GM18909 (cell line): Measurements from ENCODE around the gene SLC15A1.

Experiments
- ATAC-seq: cut with Tn5 transposase; IDR thresholded peaks from one replicate; pipeline ENCODE4 v1.9.1; 2021; ENCODE audit warnings: mild to moderate bottlenecking; ENCODE audit not compliant: unreplicated experiment, poor library complexity

SLC15A1 gene, protein sequence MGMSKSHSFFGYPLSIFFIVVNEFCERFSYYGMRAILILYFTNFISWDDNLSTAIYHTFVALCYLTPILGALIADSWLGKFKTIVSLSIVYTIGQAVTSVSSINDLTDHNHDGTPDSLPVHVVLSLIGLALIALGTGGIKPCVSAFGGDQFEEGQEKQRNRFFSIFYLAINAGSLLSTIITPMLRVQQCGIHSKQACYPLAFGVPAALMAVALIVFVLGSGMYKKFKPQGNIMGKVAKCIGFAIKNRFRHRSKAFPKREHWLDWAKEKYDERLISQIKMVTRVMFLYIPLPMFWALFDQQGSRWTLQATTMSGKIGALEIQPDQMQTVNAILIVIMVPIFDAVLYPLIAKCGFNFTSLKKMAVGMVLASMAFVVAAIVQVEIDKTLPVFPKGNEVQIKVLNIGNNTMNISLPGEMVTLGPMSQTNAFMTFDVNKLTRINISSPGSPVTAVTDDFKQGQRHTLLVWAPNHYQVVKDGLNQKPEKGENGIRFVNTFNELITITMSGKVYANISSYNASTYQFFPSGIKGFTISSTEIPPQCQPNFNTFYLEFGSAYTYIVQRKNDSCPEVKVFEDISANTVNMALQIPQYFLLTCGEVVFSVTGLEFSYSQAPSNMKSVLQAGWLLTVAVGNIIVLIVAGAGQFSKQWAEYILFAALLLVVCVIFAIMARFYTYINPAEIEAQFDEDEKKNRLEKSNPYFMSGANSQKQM

DNA sequence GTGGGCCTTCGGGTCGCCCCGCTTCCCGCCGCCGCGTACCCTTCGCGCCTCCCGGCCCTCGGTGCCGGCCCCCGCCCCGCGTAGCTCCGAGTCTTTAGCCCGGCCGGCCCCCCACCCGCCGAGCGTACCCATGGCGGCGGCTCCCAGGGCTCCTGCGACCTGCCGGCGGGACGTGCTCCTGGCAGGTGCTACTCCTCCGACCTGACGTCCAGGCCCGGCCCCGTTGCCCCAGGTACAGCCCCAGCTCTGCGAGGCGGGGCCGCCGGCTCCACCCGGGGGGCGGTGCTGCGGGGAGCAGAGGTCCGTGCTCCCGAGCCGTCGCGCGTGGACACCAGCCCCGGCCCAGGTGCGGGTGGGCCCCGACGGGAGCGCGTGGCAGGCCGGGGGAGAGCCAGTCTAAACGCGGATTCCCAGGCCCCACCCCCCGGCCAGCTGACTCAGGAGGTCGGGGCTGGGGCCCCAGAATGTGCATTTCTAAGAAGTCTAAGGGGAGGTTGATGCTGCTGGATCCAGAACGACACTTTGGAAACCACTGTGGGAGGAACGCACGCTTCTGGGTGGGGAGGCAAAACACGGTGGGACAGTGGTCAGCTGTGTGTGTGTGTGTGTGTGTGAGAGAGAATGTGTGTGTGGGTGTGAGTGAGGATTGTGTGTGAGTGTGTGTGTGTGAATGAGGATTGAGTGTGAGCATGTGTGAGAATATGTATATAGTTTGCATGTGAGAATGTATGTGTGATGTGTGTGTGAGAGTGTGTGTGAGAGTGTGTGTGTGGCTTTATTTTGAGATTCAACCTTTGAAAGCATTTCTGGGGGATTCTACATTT lies at the start of gene SLC15A1:
TSS of gene SLC15A1 (minus strand) at position 206 of the 824 bp plus-strand sequence. CDS start at position 132, 74 bp downstream.
- ATAC-seq: no peak

DNA sequence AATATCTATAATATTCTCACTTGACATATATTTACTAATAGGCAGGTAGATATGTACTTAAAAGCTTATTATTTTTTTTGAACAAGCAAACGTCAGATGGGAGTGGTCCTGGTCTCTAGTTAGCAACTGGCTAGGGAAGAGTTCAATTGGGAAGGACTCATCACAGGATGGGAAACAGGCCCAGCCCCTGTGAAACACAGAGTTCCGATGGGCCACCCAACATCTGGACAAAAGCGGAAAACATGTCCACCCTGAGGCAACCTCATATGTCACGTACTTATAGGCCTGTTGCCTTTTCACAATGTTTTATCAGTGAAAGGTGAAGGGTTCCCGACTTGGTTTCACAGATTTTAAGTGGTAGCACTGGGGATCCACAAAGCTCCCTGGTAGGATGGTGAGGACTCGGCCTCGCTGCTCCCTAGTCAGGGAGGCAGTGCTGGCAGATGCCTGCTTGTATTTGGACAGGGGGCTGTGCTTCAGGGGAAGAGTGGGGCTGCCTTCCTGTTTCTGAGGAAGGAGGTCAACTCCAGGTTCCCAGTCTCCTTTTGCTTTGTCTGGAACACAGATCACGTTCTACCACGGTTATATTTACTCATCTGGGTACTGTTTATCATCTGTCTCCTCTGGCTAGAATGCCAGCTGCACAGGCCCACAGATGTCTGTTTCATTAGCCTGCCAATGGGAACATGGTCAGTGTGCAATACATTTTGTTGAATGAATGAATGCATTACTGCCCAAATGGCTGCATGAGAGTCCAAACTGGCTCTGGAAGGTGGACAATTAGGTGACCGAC lies 49.4 kb upstream of the SLC15A1 start:
- no peak for ATAC-seq

DNA sequence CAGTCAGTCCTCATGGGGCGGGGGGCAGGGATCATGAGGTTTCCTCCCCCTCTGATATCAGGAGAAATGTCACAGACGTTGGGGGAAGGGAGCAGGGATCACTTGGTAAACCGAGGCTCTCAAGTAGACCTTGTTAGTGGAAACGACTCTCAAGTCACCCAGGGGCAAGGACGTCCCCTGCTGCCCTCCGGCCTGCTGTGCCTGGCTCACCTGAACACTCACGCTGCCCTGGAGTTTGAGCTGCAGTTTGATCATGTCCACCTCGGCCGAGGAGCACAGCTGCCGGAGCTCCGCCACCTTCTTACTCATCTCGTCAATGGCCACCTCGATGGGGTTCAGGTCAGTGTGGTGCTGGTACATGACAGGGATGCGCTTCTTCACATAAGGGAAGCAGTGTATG lies 47.6 kb upstream of the SLC15A1 start:
- ATAC-seq: no peak

DNA sequence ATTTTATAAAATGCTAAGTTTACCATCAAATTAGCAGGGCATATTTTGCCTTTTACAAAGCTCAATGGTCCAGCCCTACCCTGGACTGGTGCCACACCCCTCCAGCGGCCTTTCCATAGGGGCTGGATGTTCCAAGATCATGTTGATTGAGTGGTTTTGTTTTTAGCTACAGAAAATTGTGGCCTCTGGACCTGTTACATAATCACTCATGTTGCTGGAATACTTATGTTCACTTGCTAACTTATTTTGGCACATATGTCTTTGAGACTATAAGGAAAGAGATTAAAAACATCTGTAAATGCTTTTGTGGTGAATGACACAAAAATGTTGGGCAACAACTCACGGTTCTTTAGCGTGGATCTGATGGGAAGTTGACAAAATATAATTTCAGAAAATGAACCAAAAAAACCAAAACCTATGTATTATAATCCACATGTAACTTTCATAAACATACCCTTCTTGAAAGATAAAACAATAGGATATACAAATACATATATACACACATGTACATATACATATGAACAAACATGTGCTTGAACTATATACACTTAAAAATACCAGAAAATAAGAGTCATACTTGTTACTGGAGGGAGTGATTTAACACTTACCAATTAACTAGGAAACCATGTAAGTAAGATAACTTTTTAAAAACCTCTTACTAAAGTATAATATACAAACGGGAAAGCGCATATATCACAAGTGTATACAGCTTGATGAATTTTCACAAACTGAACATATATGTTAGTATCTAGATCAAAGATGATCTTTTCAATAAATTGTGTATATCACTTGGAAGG lies 46.6 kb upstream of the SLC15A1 start:
- no peak for ATAC-seq

DNA sequence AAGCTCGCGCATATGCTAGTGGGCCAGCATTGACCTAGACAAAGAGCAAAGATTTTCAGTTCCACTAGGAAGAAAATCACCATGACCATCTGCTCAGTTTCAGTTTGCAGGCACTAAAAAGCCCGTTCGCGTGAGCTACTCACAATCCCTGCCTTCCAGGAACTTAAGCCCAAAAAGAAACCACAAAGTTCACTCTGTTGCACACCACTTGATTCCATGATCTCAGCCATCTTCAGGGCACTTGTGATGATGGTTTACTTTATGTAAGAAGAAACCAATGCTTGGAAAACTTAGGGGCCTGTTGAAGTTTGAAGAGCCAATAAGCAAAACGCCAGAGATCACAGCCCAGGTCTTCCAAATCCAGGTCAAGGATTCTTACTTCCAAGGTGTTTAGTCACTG lies 45.0 kb upstream of the SLC15A1 start:
- ATAC-seq: no peak

DNA sequence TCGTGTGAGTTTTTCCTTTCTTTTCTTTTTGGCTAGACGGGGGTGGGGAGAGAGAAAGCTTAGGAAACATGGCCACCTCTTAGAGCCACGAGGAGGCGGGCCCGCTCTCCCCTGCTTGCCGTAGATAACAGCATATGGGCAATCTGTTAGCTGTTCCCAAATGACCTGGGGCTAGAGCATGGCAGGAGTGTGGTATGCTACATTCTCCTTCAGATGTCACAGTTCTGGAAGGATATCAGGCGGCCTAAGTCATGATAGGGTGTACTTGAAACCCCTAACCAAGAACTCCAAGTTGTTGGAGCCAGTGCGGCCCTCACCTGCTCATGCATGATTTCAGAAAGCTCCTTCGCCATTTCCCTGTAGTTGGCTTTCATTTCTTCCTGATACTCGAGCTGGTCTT lies 44.3 kb upstream of the SLC15A1 start:
- no peak for ATAC-seq

DNA sequence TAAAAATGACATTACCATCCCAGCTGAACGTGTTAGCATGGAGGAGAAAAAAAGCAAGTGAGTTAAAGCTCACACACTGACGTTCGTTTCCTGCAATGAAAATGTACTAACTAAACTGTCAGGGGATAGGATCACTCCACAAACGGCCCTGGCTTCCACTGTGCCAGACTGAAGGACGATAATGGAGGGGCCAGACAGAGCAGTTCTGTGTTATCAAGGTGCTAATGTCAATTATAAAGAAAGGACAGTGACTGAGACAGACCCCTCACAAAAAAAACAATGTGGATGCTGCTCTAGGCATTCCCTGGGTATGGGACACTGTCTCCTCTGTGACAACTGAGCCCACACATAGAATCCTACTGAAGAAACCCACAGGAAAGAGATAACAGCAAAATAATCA lies 43.7 kb upstream of the SLC15A1 start:
- ATAC-seq: no peak

DNA sequence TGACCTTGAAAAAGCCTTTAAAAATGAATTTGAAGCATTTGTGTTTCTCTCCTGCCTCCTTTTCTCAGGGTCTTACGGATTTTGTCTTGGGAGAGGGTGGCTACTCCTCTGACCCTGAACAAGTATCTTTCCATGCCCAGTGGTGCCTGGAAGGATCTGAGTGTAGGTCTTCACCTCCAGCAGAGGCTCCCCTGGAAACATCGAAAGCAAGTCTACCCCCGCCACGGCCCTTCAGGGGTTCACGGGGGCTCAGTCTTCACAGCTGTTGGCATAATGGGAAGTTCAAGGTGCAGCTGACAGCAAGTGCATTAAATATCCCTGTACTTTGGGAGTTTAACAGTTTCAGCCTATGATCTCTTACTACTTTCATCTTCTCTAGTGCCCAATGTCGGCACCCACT lies 42.7 kb upstream of the SLC15A1 start:
- no peak for ATAC-seq

DNA sequence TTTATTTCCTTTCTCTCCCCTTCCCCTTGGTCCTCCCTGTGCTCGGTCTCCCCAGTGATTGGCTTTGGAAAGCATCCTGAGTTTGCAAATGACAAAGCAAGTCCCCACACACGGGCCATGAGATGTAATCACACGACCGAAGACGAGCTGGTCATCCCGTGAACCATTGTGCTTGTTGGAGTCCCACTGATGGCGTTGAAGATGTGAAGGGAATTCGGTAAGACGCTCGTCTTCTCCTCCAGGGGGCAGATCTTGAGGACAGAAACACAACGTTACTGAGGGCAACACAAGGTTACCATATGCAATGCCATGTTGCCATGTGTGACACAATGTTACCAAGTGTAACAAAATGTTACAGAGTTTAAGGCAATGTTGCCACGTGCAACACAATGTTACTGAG lies 42.0 kb upstream of the SLC15A1 start:
- ATAC-seq: no peak

DNA sequence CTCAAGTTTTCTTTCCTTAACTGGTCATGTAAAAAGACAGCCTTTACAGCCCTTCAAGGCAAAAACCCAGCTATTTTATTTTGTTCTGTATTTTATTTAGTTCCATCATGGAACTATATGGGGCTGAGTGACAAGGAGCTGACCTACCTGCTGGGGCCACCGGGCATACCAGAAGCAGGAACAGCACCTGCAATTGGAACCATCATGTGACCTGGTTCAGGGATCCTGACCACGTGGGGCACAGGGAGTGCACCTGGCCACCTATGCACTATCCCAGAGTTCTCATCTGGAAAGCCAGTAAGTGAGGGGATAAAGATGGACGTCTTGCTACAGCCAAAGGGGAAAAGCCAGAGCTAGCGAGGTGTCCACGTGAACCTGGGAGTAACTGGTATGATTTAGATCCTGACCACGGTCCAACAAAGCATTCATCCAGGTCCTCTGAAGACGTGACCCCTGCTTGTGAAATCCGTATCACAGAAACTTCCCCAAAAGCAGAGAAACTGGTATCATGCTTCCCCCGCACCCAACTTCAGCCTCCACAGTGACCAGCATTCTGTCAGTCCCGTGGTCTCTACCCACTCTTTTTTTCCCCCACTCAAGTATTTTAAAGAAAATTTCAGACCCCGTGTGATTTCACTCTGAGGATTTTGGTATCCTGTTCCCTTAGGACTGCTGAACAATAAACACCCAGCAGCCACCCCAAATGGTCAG lies 40.5 kb upstream of the SLC15A1 start:
- no peak for ATAC-seq

DNA sequence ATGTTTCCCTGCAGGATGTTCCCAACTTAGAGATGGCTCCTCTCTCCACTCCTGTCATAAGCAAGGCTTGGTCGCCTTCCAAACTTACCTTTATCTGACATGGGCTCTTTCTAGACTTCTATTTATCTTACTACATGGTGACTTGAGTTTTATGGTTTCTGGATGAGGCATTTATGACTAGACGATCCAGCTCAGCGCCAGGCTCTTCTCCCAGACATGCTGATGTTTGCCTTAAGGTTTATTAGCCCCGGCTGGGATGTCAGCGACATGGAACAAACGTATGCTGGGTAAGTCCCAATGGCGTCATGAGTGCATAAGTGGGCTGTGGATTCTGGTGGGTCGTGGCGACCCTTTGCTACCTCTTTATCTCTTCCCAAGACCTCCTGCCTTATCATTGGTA lies 39.8 kb upstream of the SLC15A1 start:
- ATAC-seq: no peak

DNA sequence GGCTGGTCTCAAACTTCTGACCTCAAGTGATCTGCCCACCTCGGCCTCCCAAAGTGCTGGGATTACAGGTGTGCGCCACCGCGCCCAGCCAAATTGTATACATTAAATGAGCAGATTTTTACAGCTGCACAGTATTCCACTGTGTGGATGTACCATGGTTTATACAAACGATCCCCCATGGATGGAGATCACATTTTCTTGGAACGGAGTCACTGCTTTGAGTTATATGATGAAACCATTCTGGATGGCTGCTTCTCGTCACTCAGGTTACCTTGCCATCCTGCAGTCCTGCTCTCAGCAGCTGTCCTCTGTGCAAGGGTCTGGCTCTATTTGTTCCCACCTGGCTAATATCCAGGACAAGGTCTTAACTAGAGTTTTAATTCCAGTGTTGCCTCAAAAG lies 39.1 kb upstream of the SLC15A1 start:
- no peak for ATAC-seq

DNA sequence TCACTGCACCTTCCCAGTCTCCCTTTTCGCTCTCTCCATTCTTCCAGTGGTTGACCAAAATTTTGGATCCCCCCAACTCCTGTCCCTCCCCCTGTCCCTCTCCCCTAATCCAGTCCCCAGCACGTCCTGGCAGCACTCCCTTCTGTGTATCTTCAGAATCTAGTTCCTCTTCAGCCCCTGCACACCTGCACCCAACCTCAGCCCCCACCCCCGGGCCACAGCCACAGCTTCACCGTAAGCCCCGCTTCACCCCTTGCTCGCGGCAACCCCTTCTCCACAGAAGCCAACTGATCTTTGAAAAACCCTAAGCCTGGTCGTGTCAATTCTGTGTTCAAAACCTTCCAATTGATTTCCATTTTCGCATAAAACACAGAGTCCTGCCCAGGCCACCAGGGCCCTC lies 35.5 kb upstream of the SLC15A1 start:
- no peak for ATAC-seq

DNA sequence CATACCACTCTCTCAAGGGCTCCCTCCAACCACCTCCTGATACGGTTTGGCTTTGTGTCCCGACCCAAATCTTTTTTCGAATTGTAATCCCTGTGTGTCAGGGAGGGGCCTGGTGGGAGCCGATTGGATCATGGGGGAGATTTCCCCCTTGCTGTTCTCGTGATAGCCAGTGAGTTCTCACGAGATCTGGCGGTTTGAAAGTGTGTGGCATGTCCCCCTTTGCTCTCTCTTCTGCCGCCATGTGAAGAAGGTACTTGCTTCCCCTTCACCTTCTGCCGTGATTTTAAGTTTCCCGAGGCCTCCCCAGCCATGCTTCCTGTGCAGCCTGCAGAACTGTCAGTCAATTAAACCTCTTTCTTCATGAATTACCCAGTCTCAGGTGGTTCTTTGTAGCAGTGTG lies 34.7 kb upstream of the SLC15A1 start:
- ATAC-seq: no peak

DNA sequence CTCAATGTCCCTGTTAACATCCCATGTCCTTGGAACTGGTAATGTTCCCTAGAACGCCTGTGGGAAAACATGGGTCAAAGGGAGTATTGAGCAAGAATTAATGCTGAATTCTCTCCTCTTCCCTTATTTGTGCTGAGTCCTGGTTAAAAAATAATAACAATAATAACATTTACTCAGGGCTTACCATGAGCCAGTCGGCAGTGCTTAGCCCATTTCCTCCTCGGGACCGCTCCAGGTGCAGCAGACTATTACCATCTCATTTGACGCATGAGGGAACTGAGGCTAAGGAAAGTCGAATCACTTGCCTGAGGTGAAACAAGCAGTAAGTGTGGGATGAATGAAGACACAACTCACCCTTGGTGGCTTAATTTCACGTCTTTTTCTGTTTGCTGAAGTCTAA lies 33.6 kb upstream of the SLC15A1 start:
- no peak for ATAC-seq

DNA sequence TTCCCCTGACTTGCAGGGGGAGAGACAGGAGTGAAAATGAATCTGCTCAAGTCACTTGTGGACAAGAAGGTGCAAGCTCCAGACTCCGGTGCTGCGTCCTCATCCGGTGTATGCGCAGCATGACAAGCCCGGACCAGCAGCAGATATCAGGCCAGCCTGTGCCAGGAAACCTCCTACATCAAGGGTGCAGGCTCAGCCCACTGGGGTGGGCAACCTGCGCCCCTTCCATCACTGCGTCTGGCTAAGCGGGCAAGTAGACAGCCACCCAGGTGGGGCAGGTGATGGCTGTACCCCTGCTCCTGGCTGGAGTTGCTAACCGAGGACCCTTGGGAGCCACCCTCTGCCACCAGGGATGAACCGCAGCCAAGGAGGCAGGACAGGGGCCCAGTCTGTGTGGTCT lies 32.9 kb upstream of the SLC15A1 start:
- ATAC-seq: no peak

DNA sequence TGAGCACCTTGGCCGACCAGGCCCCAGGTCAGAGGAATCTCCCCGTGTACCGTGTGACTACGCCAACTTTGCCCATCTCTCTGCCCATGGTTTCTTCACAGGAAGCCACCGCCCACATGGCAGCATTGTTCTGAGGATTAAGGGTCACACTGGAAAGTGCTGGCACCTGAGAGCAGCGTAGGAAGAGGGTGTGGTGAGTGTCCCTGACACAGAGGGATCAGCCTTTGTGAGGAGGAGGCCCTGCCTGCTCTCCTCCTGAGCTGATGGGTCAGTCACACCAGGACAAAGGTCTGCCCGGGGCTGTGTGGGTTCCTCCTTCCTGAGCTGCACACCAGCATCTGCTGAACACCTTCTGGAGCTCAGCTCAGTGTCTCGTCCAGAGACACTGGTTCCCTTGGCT lies 32.2 kb upstream of the SLC15A1 start:
- no peak for ATAC-seq

DNA sequence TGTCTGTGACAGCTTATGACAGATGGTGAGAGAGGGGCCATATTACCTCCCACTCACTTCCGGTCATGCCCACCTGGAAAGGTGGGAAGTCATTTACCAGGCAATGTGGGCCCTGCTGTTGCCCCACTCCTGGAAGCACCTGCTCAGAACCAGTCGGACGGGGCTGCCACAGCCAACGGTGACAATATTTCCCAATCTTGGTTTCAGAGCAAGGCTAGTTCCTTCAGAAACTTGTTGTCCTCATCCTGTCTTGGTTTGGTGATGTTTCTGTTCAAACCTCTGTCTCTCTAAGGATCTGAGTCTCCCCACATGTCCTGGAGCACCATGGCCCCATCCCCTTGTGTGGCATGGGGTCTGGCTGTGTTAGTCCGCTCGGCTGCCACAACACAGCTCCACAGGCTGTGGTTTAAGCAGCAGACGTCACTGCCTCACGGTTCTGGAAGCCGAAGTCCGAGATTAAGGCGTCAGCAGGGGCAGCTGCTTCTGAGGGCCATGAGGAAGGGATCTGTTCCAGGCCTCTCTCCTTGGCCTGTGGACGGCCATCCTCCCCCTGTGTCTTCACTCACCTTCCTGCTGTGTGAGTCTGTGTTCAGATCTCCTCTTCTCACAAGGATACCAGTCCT lies 31.5 kb upstream of the SLC15A1 start:
- no peak for ATAC-seq
